ENCODE data around the gene PRRG4. TPM values are rescaled to one million over a fixed set of nuclear protein-coding genes. Genes with fewer than 3 reads are reported as not detected.
"Not testable (repeated sequence)": the region's sequence is repeated elsewhere in the genome, so short reads cannot be mapped to it uniquely, and the experiment has no call there.

Gene PRRG4
- total RNA-seq, 1 donor from 2014 or later = 0.16 TPM

- DNase-seq = no peak
Measured at GRCh38 chr11:32830796-32831195, 1.1 kb downstream of the PRRG4 start.

GRCh38 chr11:32831221-32831620, 1.5 kb downstream of the PRRG4 start:
- no peak for DNase-seq

GRCh38 chr11:32833921-32834320, 4.2 kb downstream of the PRRG4 start:
- no peak for DNase-seq

GRCh38 chr11:32836946-32837345, 7.2 kb downstream of the PRRG4 start:
- DNase-seq = no peak

- DNase-seq = no peak
Measured at GRCh38 chr11:32838505-32839274, 9.0 kb downstream of the PRRG4 start.

- no peak for DNase-seq
Measured at GRCh38 chr11:32839308-32839707, 9.6 kb downstream of the PRRG4 start.

GRCh38 chr11:32840587-32840986, 10.9 kb downstream of the PRRG4 start:
- no peak for DNase-seq

- no peak for DNase-seq
Measured at GRCh38 chr11:32843544-32843943, 13.8 kb downstream of the PRRG4 start.

GRCh38 chr11:32847511-32847910, 17.8 kb downstream of the PRRG4 start:
- no peak for DNase-seq

GRCh38 chr11:32849761-32850160, 20.0 kb downstream of the PRRG4 start:
- DNase-seq = no peak

- no peak for DNase-seq
Measured at GRCh38 chr11:32851251-32851650, 21.5 kb downstream of the PRRG4 start.

GRCh38 chr11:32852207-32852606, 22.5 kb downstream of the PRRG4 start:
- DNase-seq = no peak

- no peak for DNase-seq
Measured at GRCh38 chr11:32855601-32856000, 25.9 kb downstream of the PRRG4 start.

- DNase-seq = no peak
Measured at GRCh38 chr11:32858731-32859130, 29.0 kb downstream of the PRRG4 start.

- DNase-seq = no peak
Measured at GRCh38 chr11:32861850-32862577, 32.3 kb downstream of the PRRG4 start.

GRCh38 chr11:32864555-32864954, 34.8 kb downstream of the PRRG4 start:
- no peak for DNase-seq

GRCh38 chr11:32868752-32869151, 39.0 kb downstream of the PRRG4 start:
- not testable (repeated sequence) for DNase-seq

GRCh38 chr11:32870676-32871075, 40.9 kb downstream of the PRRG4 start:
- no peak for DNase-seq

GRCh38 chr11:32874132-32874531, 44.4 kb downstream of the PRRG4 start:
- no peak for DNase-seq

GRCh38 chr11:32881286-32881685, 51.6 kb downstream of the PRRG4 start:
- DNase-seq = no peak

GRCh38 chr11:32883421-32883820, 53.7 kb downstream of the PRRG4 start:
- DNase-seq = no peak

GRCh38 chr11:32884023-32884422, 54.3 kb downstream of the PRRG4 start:
- no peak for DNase-seq

- no peak for DNase-seq
Measured at GRCh38 chr11:32884770-32885384, 55.1 kb downstream of the PRRG4 start.

All from occipital lobe (tissue), 2 donors.